Activated naive CD4-positive, alpha-beta T cell treated with anti-CD3 and anti-CD28 coated beads, Interleukin-2, amount 10 ng/mL, durations not matched to agents 7 days and 5 days (primary cell): ENCODE data around the gene GPRC5C.
"Not testable (repeated sequence)": the region's sequence is repeated elsewhere in the genome, so short reads cannot be mapped to it uniquely, and the experiment has no call there.

Source experiments
- CTCF ChIA-PET: fragments of 350-600 bp; sonication (Branson Sonifier 250); formaldehyde crosslinking; loops from one replicate; lab custom pipeline; 2021; ENCODE audit warnings: antibody characterized with exemption; lab: Charles Lee
- DNase-seq: peaks from one replicate; pipeline ENCODE4 v3.0.0-alpha.2; 2020
- H3K27ac Mint-ChIP-seq: one replicate; pipeline ENCODE4 v1.8.0; 2021; ENCODE audit warnings: mild to moderate bottlenecking, moderate library complexity, mixed read lengths
- H3K27me3 Mint-ChIP-seq: one replicate; pipeline ENCODE4 v1.8.0; 2021; ENCODE audit warnings: mild to moderate bottlenecking, mixed read lengths
- H3K36me3 Mint-ChIP-seq: one replicate; pipeline ENCODE4 v1.8.0; 2021; ENCODE audit warnings: mixed read lengths
- H3K4me1 Mint-ChIP-seq: one replicate; pipeline ENCODE4 v1.8.0; 2021; ENCODE audit warnings: mixed read lengths
- H3K4me3 Mint-ChIP-seq: one replicate; pipeline ENCODE4 v1.8.0; 2021; ENCODE audit warnings: mild to moderate bottlenecking, moderate library complexity, mixed read lengths
- H3K9me3 Mint-ChIP-seq: one replicate; pipeline ENCODE4 v1.8.0; 2021; ENCODE audit warnings: mixed read lengths

Gene GPRC5C

GRCh38 chr17:74394275-74394950 lies 37.5 kb upstream of the GPRC5C start:
- H3K9me3 Mint-ChIP-seq: no peaks in the 10 kb centered on the region
- H3K27ac Mint-ChIP-seq: no peak overlapping the region
- no peaks in the 10 kb centered on the region for H3K4me1 Mint-ChIP-seq
- H3K27me3 Mint-ChIP-seq: peaks cover 38% of the 10 kb centered on the region
- no peak overlapping the region for H3K4me3 Mint-ChIP-seq
- H3K36me3 Mint-ChIP-seq: no peaks in the 10 kb centered on the region
- CTCF ChIA-PET: interaction anchor here (1.8 kb wide), 1 partner anchor 62 kb away, joined by 5 read pairs; no protein-coding TSS in a partner anchor
- no peak for DNase-seq

- no peak for DNase-seq
- H3K27ac Mint-ChIP-seq: no peak overlapping the region
- H3K27me3 Mint-ChIP-seq: peaks cover 32% of the 10 kb centered on the region
- H3K4me1 Mint-ChIP-seq: no peaks in the 10 kb centered on the region
- no peak overlapping the region for H3K4me3 Mint-ChIP-seq
- no peaks in the 10 kb centered on the region for H3K36me3 Mint-ChIP-seq
- H3K9me3 Mint-ChIP-seq: no peaks in the 10 kb centered on the region
- CTCF ChIA-PET: interaction anchor here (1.8 kb wide), 1 partner anchor 62 kb away, joined by 5 read pairs; no protein-coding TSS in a partner anchor
These were observed 36.9 kb upstream of the GPRC5C start for GRCh38 chr17:74394977-74395376.

- Mint-ChIP-seq H3K9me3 (no peaks in the 10 kb centered on the region), H3K36me3 (no peaks in the 10 kb centered on the region), H3K27me3 (peaks cover 27% of the 10 kb centered on the region), H3K27ac (no peak overlapping the region), H3K4me3 (no peak overlapping the region), H3K4me1 (no peaks in the 10 kb centered on the region)
- CTCF ChIA-PET: interaction anchor here (0.7 kb wide), 1 partner anchor 149 kb away, joined by 3 read pairs; no protein-coding TSS in a partner anchor
- no peak for DNase-seq
These were observed 35.3 kb upstream of the GPRC5C start for GRCh38 chr17:74396567-74396966.

GRCh38 chr17:74402048-74402447 lies 29.8 kb upstream of the GPRC5C start:
- Mint-ChIP-seq H3K27ac (no peak overlapping the region), H3K27me3 (peaks cover 24% of the 10 kb centered on the region), H3K4me1 (no peaks in the 10 kb centered on the region), H3K9me3 (no peaks in the 10 kb centered on the region), H3K4me3 (no peak overlapping the region), H3K36me3 (no peaks in the 10 kb centered on the region)
- DNase-seq: no peak
- CTCF ChIA-PET: no interaction called here

GRCh38 chr17:74403512-74404137 lies 28.3 kb upstream of the GPRC5C start:
- CTCF ChIA-PET: interaction anchor here (0.7 kb wide), 1 partner anchor 26 kb away, joined by 3 read pairs; no protein-coding TSS in a partner anchor
- H3K4me3 Mint-ChIP-seq: no peak overlapping the region
- DNase-seq: no peak
- H3K36me3 Mint-ChIP-seq: no peaks in the 10 kb centered on the region
- H3K4me1 Mint-ChIP-seq: no peaks in the 10 kb centered on the region
- no peaks in the 10 kb centered on the region for H3K9me3 Mint-ChIP-seq
- no peak overlapping the region for H3K27ac Mint-ChIP-seq
- peaks cover 31% of the 10 kb centered on the region for H3K27me3 Mint-ChIP-seq

- CTCF ChIA-PET: no interaction called here
- no peaks in the 10 kb centered on the region for H3K4me1 Mint-ChIP-seq
- no peaks in the 10 kb centered on the region for H3K36me3 Mint-ChIP-seq
- DNase-seq: no peak
- peaks cover 31% of the 10 kb centered on the region for H3K27me3 Mint-ChIP-seq
- no peaks in the 10 kb centered on the region for H3K9me3 Mint-ChIP-seq
- no peak overlapping the region for H3K4me3 Mint-ChIP-seq
- no peak overlapping the region for H3K27ac Mint-ChIP-seq
These were observed 27.7 kb upstream of the GPRC5C start for GRCh38 chr17:74404218-74404617.

- CTCF ChIA-PET: no interaction called here
- no peak overlapping the region for H3K27ac Mint-ChIP-seq
- no peaks in the 10 kb centered on the region for H3K9me3 Mint-ChIP-seq
- no peak for DNase-seq
- peaks cover 31% of the 10 kb centered on the region for H3K27me3 Mint-ChIP-seq
- H3K4me1 Mint-ChIP-seq: no peaks in the 10 kb centered on the region
- H3K4me3 Mint-ChIP-seq: no peak overlapping the region
- H3K36me3 Mint-ChIP-seq: no peaks in the 10 kb centered on the region
These were observed 27.1 kb upstream of the GPRC5C start for GRCh38 chr17:74404789-74405188.

- H3K4me1 Mint-ChIP-seq, H3K4me3 Mint-ChIP-seq, DNase-seq, CTCF ChIA-PET, H3K9me3 Mint-ChIP-seq, H3K36me3 Mint-ChIP-seq, H3K27ac Mint-ChIP-seq: not testable (repeated sequence)
- peaks cover 34% of the 10 kb centered on the region for H3K27me3 Mint-ChIP-seq
These were observed 26.6 kb upstream of the GPRC5C start for GRCh38 chr17:74405311-74405710.

GRCh38 chr17:74407384-74407783 lies 24.5 kb upstream of the GPRC5C start:
- H3K27me3 Mint-ChIP-seq: peaks cover 50% of the 10 kb centered on the region
- no peak overlapping the region for H3K4me3 Mint-ChIP-seq
- H3K4me1 Mint-ChIP-seq: no peaks in the 10 kb centered on the region
- DNase-seq: no peak
- H3K27ac Mint-ChIP-seq: no peak overlapping the region
- CTCF ChIA-PET: no interaction called here
- no peaks in the 10 kb centered on the region for H3K36me3 Mint-ChIP-seq
- no peaks in the 10 kb centered on the region for H3K9me3 Mint-ChIP-seq

GRCh38 chr17:74408262-74408661 lies 23.6 kb upstream of the GPRC5C start:
- Mint-ChIP-seq H3K27me3 (peaks cover 55% of the 10 kb centered on the region), H3K9me3 (no peaks in the 10 kb centered on the region), H3K36me3 (no peaks in the 10 kb centered on the region), H3K27ac (no peak overlapping the region), H3K4me3 (no peak overlapping the region), H3K4me1 (no peaks in the 10 kb centered on the region)
- CTCF ChIA-PET: interaction anchor here (1.1 kb wide), 1 partner anchor 41 kb away, joined by 5 read pairs; the partner anchor contains the start of gene GPR142
- no peak for DNase-seq

- DNase-seq: no peak
- Mint-ChIP-seq H3K36me3 (no peaks in the 10 kb centered on the region), H3K9me3 (no peaks in the 10 kb centered on the region), H3K4me1 (no peaks in the 10 kb centered on the region), H3K4me3 (no peak overlapping the region), H3K27ac (no peak overlapping the region), H3K27me3 (peaks cover 56% of the 10 kb centered on the region)
- CTCF ChIA-PET: interaction anchor here (1.1 kb wide), 1 partner anchor 41 kb away, joined by 5 read pairs; the partner anchor contains the start of gene GPR142
These were observed 23.1 kb upstream of the GPRC5C start for GRCh38 chr17:74408815-74409214.

GRCh38 chr17:74410001-74410443 lies 21.9 kb upstream of the GPRC5C start:
- no peak for DNase-seq
- Mint-ChIP-seq H3K27ac (no peak overlapping the region), H3K27me3 (peaks cover 48% of the 10 kb centered on the region), H3K36me3 (no peaks in the 10 kb centered on the region), H3K4me1 (no peaks in the 10 kb centered on the region), H3K9me3 (no peaks in the 10 kb centered on the region), H3K4me3 (no peak overlapping the region)
- CTCF ChIA-PET: no interaction called here

- no peak overlapping the region for H3K4me3 Mint-ChIP-seq
- CTCF ChIA-PET: interaction anchor here (1.0 to 1.5 kb wide), 3 partner anchors 45 kb away, joined by 3 to 4 read pairs (median 3); partner anchors contain the start of gene GPR142
These were observed 19.3 kb upstream of the GPRC5C start for GRCh38 chr17:74412581-74412980.

GRCh38 chr17:74413491-74413890 lies 18.4 kb upstream of the GPRC5C start:
- CTCF ChIA-PET: interaction anchor here (1.3 kb wide), 1 partner anchor 44 kb away, joined by 3 read pairs; no protein-coding TSS in a partner anchor
- no peaks in the 10 kb centered on the region for H3K36me3 Mint-ChIP-seq
- no peaks in the 10 kb centered on the region for H3K4me1 Mint-ChIP-seq
- H3K9me3 Mint-ChIP-seq: no peaks in the 10 kb centered on the region
- no peak overlapping the region for H3K27ac Mint-ChIP-seq
- peaks cover 41% of the 10 kb centered on the region for H3K27me3 Mint-ChIP-seq
- H3K4me3 Mint-ChIP-seq: no peak overlapping the region
- no peak for DNase-seq

More at GRCh38 chr17:74412581-74412980, 19.3 kb upstream of the GPRC5C start:
- Mint-ChIP-seq H3K4me1 (no peaks in the 10 kb centered on the region), H3K27me3 (peaks cover 39% of the 10 kb centered on the region), H3K9me3 (no peaks in the 10 kb centered on the region), H3K27ac (no peak overlapping the region), H3K36me3 (no peaks in the 10 kb centered on the region)
- no peak for DNase-seq
